SW 1271 (cell line): ENCODE data around the gene CDC20.
A peak's percentile ranks its signal among the peaks of the same experiment; 100 is the strongest.
"Not testable (repeated sequence)": the region's sequence is repeated elsewhere in the genome, so short reads cannot be mapped to it uniquely, and the experiment has no call there.

Source experiments
- DNase-seq, 2 experiments: peaks; one replicate each; lab custom pipeline; 2025; lab: John Stamatoyannopoulos, UW

CDC20 gene

DNA sequence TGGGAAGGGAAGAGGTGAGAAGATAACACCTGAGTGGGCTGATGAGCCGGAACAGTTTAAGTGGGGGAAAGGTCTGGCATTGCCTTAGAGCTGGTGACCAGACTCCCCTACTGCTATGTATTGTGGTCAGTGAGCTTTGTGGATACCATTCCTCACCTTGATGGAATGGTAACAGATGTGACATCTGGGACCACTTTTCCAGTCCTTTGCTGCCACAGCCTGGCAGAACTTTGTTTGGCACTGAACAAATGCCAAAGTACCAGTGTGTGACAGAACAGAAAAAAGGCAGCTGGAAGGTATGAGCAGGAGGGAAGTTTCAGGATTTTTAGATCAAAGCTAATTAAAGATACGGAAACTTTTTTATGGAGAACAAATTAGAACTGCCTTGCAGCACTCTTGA is 24.7 kb downstream of the CDC20 start:
- no peak for DNase-seq

DNA sequence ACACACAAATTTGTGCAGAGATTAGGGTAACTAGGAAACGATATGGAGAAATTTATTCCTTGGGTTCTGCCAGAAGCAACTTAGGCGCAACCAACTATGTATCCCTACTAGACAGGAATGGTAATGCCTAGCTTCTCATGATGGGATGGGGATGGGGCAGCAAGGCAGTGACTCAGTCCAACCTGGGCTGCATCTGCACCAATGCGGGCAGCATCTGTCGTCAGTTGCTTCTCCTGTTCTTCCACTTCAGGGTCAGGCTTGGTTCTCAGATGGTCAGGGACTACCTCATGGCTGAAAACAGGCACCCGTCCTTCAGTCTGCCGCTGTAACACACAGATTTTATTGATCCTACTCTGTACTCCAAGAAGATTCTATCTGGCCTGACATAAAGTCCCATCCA is 27.9 kb downstream of the CDC20 start:
- DNase-seq: no peak

DNA sequence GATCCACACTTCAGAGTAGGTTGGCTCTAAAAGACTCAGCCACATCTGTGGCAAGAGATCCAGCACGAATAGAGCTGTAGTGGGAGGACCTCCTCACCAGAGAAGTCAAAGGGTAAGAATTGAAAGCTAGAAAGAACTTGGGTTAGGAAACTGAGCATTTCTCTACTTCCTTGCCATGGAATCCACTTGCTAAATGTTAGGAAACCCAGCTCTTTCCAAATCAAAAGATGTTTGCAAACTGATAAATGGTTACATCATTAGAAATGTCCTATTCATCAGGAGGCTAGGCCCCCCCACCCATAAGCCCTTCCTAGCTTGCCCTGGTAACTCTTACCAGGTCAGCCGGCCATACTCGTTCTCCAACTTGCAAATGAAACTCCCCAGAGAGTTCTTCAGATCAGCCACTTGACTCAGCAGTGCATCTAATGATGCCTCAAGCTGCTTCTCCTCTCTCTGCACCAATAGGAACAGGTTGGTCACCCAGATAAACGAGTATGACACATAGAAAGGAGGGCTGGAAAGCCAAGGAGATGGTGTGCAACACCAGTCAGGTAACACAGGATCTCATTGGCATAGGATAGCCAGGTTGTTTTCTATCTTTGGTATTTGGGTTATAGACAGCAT is 29.3 kb downstream of the CDC20 start:
- no peak for DNase-seq

DNA sequence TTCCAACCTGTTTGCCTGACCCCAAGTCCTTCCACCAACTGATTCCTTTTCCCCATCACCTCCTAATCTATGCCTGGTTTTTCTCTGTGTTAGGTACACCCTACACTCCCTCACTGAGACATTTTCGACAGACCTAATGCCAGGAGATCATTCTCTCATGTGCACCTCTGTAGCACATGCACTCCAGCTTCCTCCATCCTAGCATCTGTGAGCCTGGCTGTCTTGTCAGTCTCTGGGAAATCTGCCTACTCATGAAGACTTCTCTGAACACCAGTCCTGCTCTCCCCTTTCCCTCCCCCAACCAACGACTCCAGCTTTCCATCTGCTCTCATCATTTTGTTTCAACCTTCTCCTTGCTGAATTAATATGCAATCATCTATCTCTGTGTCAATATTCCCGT is 29.8 kb downstream of the CDC20 start:
- DNase-seq: no peak

DNA sequence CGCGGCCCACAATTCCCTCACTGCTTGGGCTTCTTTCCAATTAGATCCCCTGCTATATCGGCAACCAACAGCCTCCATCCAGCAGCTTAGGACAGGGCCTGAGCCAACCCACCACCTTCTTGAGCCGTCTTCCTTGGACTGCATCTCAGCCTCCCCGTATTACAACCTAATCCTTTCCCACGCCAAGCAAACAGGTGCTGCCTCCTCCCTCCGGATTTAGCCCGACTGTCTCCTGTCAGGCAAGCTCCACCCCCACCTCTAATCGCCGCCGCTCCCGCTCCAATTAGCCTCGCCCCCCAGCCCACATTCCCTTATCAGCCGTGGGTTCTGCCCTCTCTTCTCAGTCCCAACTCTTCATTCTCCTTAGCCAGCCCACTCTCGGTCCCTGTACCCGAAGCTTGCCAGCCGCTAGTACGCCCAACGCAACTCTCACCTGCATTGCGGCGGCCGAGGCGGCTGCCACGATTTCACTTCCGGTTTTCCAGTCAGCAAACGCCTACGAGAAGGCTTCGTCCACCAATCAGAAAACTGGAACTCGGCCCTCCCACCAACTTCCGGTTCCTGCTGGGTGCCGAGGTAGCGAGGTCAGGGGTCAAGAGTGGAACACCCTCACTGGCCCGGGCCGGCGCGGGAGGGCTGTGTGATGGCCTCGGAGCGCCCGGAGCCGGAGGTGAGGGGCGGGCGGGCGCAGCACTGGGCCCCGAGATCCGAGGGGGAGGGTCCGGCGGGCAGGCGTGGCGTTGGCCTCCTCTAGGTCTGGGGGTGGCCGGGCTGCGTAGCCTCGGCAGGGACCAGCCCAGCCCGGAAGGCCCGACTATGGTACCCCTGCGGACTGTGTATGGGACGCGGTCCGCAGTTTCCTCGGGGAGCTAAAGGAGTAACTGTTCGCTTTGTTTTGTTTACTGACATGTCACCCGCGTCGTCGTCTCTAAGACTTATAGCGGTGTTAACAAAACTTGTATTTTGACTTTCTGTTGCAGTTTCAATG is 30.8 kb downstream of the CDC20 start, which contains the start of the genes MED8 and SZT2:
TSS of gene MED8 (minus strand) at position 475 of the 988 bp plus-strand sequence. CDS start at position 439, 36 bp downstream.
TSS of gene SZT2 (plus strand) at position 574 of the 988 bp plus-strand sequence. CDS start at position 644, 70 bp downstream.
- DNase-seq: peak; percentile 75 to 92

DNA sequence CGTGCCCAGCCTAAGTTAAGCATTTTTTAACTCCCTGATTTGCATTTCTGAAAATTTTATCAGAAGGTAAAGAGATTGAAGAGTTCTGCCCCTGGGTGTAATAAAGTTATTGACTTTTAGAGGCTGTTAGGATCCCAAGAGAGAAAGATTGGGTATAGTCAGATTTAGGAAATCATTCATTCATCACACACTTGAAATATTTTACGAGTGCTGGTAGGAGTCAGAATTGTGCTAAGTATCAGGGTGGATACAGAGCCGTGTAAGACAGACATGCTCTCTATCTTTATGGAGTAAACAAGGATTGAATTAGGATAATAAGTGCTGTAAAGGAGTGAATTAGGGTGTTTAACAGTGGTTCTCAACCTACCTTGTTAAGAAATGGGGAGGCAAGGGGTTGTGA is 33.9 kb downstream of the CDC20 start:
- no peak for DNase-seq

DNA sequence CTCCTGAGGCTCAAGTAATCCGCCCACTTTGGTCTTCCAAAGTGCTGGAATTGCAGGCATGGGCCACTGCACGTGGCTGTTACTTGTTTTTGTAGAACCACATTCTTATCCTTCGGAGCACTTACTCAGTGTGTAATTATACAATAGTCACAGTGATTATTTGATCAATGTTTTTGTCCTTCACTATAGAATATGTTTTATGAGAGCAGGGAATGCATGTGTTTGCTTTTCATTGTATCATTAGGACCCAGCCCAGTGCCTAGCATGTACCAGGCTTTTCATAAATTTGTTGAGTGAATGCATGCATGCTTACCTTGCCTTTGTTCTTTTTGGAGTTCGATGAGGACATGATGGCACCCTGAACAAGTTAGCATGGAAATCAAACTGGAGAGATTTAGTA is 36.7 kb downstream of the CDC20 start:
- no peak for DNase-seq

DNA sequence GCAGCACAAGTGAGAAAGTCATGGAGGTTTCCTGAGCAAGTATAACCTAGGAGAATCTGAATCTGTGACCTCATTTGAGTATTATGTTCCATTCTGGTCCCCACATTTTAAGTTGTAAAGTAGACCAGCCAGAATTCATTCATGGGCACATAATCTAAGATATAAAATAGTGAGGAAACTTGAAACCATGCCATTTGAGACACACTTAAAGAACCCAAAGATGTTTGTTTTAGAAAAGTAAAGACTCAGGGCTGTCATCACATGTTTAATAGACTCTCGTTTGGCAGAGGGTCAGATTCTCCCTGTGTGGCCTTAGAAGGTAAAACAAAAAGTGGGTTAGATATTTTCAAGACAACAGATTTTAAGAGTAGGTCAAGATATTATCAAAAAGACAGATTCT is 37.3 kb downstream of the CDC20 start:
- no peak for DNase-seq

DNA sequence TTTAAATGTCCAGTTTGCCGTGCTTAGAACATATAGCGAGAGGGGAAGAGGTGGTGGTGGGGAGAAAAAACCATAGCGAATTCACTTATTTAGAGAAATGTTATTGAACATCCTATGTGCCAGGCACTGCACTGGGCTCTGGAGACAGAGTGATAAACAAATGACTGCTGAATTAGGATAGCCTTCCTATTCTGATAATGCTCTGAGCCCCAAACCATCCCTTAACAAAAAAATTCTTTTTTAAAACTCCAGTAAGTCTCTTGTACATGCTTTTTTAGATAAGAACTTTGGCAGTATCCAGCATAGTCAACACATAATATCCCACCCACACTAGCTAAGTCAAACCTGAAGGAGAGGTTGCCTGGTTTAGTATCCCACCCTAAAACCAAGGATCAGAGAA is 39.4 kb downstream of the CDC20 start:
- DNase-seq: no peak

DNA sequence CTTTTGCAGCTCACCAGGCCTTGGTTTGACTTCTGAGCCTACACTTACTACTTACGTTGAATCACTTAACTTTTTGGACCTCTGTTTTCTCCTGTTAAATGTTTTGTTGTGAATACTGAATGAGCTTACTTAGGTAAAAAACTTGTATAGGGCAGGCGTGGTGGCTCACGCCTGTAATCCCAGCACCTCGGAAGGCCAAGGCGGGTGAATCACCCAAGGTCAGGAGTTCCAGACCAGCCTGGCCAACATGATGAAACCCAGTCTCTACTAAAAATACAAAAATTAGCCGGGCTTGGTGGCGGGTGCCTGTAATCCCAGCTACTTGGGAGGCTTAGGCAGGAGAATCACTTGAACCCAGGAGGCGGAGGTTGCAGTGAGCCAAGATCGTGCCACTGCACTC is 41.7 kb downstream of the CDC20 start:
- not testable (repeated sequence) for DNase-seq

DNA sequence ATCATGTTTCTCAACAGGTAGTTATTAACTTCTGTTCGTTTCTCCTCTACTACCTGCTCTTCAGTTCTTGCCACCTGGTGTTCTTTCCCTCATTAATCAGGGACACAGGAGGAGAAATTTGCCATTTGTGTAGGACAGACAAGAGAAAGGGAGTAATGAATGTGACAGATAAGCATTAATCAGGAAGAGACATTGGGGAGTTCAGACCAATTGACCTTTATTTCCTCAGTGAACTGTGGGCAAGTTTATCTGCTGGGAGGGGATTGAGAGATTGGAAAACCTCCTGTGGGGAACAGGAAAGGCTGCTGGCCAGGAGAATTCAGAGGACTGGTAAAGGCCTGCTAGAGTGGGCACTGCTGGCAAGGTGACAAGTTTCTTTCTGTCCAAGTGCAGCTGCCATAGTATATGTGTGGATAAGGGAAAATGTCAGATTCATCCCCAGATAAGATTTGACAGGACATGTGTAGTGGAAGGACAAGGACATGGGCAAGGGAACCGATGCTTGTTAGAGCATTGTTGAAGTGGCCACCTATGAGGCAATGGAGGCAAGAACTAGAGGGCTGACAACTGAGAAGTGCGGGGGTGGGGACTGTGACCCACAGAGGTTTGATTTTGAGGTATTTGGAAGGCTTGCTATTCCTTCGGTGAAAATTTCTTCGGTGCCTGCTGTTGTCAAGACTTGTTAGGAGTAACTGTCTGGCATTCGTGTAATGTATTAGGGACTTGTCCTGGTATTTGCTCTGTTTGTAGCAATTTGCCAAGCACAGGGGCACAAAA is 43.5 kb downstream of the CDC20 start:
- DNase-seq: no peak

DNA sequence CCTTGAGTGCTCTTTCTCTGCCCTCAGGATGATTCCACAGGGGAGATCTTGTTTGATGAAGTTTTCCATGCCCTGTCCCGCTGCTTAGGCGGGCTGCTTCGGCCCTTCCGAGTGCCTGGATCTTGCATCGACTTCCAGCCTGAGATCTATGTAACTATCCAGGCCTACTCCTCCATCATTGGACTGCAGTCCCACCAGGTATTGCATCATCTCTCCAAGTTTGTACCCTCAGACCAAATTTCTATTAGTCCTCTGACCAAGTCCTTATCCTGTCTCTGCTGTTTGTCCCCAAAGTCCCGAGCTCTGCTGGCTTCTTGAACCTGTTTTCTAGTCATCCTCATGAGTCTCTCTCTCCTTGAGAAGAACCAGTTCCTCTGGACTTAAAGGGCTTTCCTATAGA is 45.6 kb downstream of the CDC20 start:
- DNase-seq: no peak

DNA sequence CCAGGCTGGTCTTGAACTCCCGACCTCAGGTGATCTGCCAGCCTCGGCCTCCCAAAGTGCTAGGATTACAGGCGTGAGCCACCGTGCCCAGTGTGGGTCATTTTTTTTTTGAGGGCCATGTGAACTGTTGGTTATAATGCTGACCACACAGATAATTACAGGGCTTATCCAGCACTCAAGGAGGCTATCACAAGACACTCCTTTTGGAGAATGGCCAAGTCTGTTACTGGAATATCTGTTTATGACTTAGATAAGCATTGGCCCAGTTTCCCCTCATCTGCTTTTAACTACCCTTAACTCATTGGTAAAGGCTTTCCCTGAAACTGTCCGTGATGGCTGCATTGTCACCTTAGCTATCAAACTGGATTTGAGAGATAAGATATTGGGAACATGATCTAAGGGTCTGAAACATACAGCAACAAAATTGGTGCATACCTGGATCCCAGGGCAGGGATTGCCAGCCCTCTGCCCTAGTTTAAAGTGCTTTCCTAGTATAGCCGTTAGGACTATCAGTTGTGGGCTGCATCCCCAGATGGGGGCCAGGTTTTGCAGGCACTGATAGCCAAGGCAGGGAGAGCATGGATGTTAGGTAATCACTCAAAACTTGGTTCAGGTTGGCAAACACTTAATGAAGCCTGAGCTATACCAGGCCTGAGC is 46.6 kb downstream of the CDC20 start:
- DNase-seq: no peak

DNA sequence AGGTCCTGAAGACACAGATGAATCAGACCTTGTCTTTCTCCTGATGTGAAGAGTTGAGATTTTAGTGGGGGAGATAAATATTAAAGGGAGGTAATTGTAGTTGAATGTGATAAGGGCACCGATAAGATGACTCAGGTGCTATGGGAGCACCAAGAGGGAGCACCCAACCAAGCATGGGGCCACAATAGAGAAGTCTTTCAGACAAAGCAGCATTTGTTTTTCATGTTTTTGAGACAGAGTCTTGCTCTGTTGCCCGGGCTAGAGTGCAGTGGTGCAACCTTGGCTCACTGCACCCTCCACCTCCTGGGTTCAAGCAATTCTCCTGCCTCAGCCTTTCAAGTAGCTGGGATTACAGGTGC is 47.1 kb downstream of the CDC20 start:
- DNase-seq: no peak

DNA sequence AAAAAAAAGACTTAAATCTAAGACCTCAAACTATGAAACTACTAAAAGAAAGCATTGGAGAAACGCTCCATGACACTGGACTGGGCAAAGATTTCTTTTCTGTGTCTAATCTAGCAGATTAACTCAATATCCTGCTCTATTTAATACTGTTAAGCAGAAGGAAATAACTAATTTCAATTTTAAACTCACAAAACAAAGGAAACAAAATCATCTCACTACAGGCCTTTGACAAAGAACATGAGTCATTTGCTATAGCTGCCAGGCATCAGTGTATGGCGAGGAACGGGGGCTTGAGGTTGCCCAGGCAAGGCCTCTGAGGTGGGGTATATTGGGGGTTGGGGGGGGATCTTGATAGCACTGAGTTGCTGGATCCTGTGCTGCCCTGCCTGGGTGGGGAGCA is 51.8 kb downstream of the CDC20 start:
- DNase-seq: no peak
